Right lobe of liver (tissue), 6 donors: ENCODE results near the gene GNB1. TPM values are rescaled to one million over a fixed set of nuclear protein-coding genes. Genes with fewer than 3 reads are reported as not detected.

Experiments used
- ATAC-seq, 4 donors: fragments of 200-7000 bp; cut with Tn5 transposase; one replicate each; pipeline ENCODE4 v1.9.1; 2020; ENCODE audit warnings: mild to moderate bottlenecking in 4 of 4, moderate library complexity in 4 of 4
- DNase-seq, 3 donors: peaks; one replicate each; pipeline ENCODE4 v3.0.0-alpha.2; 2020
- H3K27ac ChIP-seq, 3 donors: fragments of 200-600 bp; one replicate each; pipeline ENCODE4 v1.8.0; 2022
- H3K27me3 ChIP-seq, 2 donors: fragments of 200-600 bp; one replicate each; pipeline ENCODE4 v1.8.0; 2022
- H3K36me3 ChIP-seq, 4 donors: fragments of 200-600 bp; sonication (generic) in 1 of 4; one replicate each; pipeline versions ENCODE4 v1.5.1 to v1.8.0; 2017 to 2022; ENCODE audit warnings: control low read depth in 1 of 4
- H3K4me1 ChIP-seq, 4 donors: fragments of 200-600 bp; sonication (generic) in 1 of 4; one replicate each; pipeline versions ENCODE4 v1.5.1 to v1.8.0; 2017 to 2022; ENCODE audit warnings: control low read depth in 1 of 4
- H3K4me3 ChIP-seq, 3 donors: fragments of 200-600 bp; one replicate each; pipeline ENCODE4 v1.8.0; 2022
- H3K9me3 ChIP-seq, 4 donors: fragments of 200-600 bp; sonication (generic) in 1 of 4; one replicate each; pipeline versions ENCODE4 v1.5.1 to v1.8.0; 2017 to 2022; ENCODE audit warnings: control low read depth in 1 of 4
- POLR2A ChIP-seq: fragments of 450-650 bp; IDR thresholded peaks from one replicate; pipeline ENCODE4 v1.6.1; 2017; ENCODE audit warnings: antibody characterized with exemption, mild to moderate bottlenecking
- WGBS: methylation state at CpG from one replicate; pipeline ENCODE4 v1.1.6; 2018; ENCODE audit warnings: low coverage, low lambda C conversion rate; ENCODE audit not compliant: insufficient coverage; ENCODE audit errors: missing lambda C conversion rate; 5-methylcytosine and 5-hydroxymethylcytosine counted together
- intact Hi-C, 2 donors: fragments of 100-400 bp; cut with DNase I; formaldehyde crosslinking; loops; one replicate each; pipeline versions ENCODE4 v1.11.2 to v1.14.1; 2022
- total RNA-seq, 6 experiments: library from RNA; depleted of rRNA in 2 of 6; stranded (reverse); fragments of >200 nt in 2 of 6; fragmentation: NEBNext Ultra II Directional in 3 of 6; extraction: Animal tissue kit (Norgen Biotek cat#: 25700) in 3 of 6; gene quantifications; one replicate each; pipeline versions ENCODE4 v1.1.0 to v1.2.4, GENCODE V29; 2016 to 2023
- TF ChIP-seq, protein P1 (sequence below), 4 donors: fragments of 200-600 bp in 3 of 4; fragments of 450-650 bp in 1 of 4; IDR thresholded peaks; one replicate each; pipeline versions ENCODE4 v1.5.1 to v1.8.0; 2016 to 2022; ENCODE audit warnings: antibody characterized with exemption in 4 of 4, mild to moderate bottlenecking in 2 of 4
- donor health status: DM: no; HTN: yes; CAD: no.
- donor health status: DM: no; HTN: no; CAD: no.
- donor health status: DM: no; HTN: no; CAD: no.
- donor health status: DM: no; HTN: yes; CAD: no.
- donor health status: DM: no; HTN: yes; CAD: no.

GNB1 gene
- total RNA-seq, 6 experiments from 2014 or later = 85.9 to 147 (median 104) TPM

GRCh38 chr1:1903224-1903623 lies 12.3 kb upstream of the GNB1 start:
- TF ChIP-seq, protein P1, sequence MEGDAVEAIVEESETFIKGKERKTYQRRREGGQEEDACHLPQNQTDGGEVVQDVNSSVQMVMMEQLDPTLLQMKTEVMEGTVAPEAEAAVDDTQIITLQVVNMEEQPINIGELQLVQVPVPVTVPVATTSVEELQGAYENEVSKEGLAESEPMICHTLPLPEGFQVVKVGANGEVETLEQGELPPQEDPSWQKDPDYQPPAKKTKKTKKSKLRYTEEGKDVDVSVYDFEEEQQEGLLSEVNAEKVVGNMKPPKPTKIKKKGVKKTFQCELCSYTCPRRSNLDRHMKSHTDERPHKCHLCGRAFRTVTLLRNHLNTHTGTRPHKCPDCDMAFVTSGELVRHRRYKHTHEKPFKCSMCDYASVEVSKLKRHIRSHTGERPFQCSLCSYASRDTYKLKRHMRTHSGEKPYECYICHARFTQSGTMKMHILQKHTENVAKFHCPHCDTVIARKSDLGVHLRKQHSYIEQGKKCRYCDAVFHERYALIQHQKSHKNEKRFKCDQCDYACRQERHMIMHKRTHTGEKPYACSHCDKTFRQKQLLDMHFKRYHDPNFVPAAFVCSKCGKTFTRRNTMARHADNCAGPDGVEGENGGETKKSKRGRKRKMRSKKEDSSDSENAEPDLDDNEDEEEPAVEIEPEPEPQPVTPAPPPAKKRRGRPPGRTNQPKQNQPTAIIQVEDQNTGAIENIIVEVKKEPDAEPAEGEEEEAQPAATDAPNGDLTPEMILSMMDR (IDR thresholded peaks at IDR 0.05) = no peak
- no peak for TF ChIP-seq POLR2A
- H3K9me3 ChIP-seq = no peaks in the 10 kb centered on the region
- intact Hi-C loops = loop anchor here (10.0 kb wide), 2 partner anchors 108 to 148 kb away; no protein-coding TSS in a partner anchor
- no peak overlapping the region for H3K27ac ChIP-seq
- no peaks in the 10 kb centered on the region for H3K36me3 ChIP-seq
- WGBS = 81% methylated on average over 3 of the region's 12 CpGs
- DNase-seq (no peak), ATAC-seq (no peak)
- peaks cover 0 to 7% (median 3%) of the 10 kb centered on the region in 4 donors for H3K4me1 ChIP-seq
- H3K4me3 ChIP-seq = no peak overlapping the region
- no peaks in the 10 kb centered on the region for H3K27me3 ChIP-seq

- Histone ChIP-seq H3K27ac (no peak overlapping the region), H3K4me1 (peaks cover 0 to 3% (median 0%) of the 10 kb centered on the region in 4 donors), H3K27me3 (no peaks in the 10 kb centered on the region), H3K9me3 (no peaks in the 10 kb centered on the region), H3K4me3 (no peak overlapping the region), H3K36me3 (no peaks in the 10 kb centered on the region)
- DNase-seq (no peak), ATAC-seq (no peak)
- intact Hi-C loops = loop anchor here (10.0 kb wide), 2 partner anchors 107 to 147 kb away; no protein-coding TSS in a partner anchor
- TF ChIP-seq POLR2A = no peak
- TF ChIP-seq, protein P1 (IDR thresholded peaks at IDR 0.05) = no peak
- no CpG with 5 or more reads among the region's 13 CpGs for WGBS
Measured at GRCh38 chr1:1901641-1902294, 10.9 kb upstream of the GNB1 start.

- no peak for DNase-seq
- intact Hi-C loops = loop anchor here (10.0 kb wide), 2 partner anchors 106 to 146 kb away; no protein-coding TSS in a partner anchor
- WGBS = 70% methylated on average over 4 of the region's 14 CpGs
- TF ChIP-seq, protein P1 (IDR thresholded peaks at IDR 0.05) = no peak
- TF ChIP-seq POLR2A = no peak
- no peaks in the 10 kb centered on the region for H3K36me3 ChIP-seq
- no peak overlapping the region for H3K27ac ChIP-seq
- peaks cover 0 to 2% (median 0%) of the 10 kb centered on the region in 4 donors for H3K4me1 ChIP-seq
- H3K4me3 ChIP-seq = no peak overlapping the region
- ATAC-seq = no peak
- H3K9me3 ChIP-seq = no peaks in the 10 kb centered on the region
- no peaks in the 10 kb centered on the region for H3K27me3 ChIP-seq
Measured at GRCh38 chr1:1900883-1901640, 10.2 kb upstream of the GNB1 start.

DNA sequence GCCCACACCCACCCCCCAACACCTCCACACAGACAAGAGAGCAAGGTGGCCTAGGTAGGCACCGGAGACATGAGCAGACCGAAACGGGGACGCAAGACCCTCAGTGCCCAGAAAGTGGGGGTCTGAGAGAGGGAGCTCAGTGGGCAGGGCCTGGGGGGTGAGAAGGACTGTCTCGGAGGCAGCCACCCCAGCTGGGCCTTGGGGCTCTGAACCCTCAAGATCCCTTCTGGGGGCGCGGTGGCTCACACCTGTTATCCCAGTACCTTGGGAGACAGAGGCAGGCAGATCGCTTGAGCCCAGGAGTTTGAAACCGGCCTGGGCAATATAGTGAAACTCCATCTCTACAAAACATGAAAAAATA lies 9.1 kb upstream of the GNB1 start:
- Histone ChIP-seq H3K4me1 (peaks cover 0 to 4% (median 0%) of the 10 kb centered on the region in 4 donors), H3K27me3 (no peaks in the 10 kb centered on the region), H3K9me3 (no peaks in the 10 kb centered on the region), H3K27ac (no peak overlapping the region), H3K36me3 (no peaks in the 10 kb centered on the region), H3K4me3 (no peak overlapping the region)
- no peak for TF ChIP-seq POLR2A
- WGBS = 60% methylated on average over 1 of the region's 9 CpGs
- intact Hi-C loops = loop anchor here (10.0 kb wide), 2 partner anchors 105 to 145 kb away; no protein-coding TSS in a partner anchor
- ATAC-seq (no peak), DNase-seq (no peak)
